ENCODE measurements around the gene TBC1D5.

GRCh38 chr3:17233398-17233800 is 509.0 kb downstream of the TBC1D5 start:
- TF ChIP-seq CTCF (IDR thresholded peaks at IDR 0.05) (no peak), POLR2A (IDR thresholded peaks at IDR 0.05) (no peak)
